ENCODE results near the gene MGMT.

GRCh38 chr10:129773359-129773990 lies 306.4 kb downstream of the MGMT start:
- TF ChIP-seq CTCF (conservative IDR thresholded peaks at IDR 0.05) (no peak), EZH2 (IDR thresholded peaks at IDR 0.05; ENCODE audit: low read depth) (no peak)

All from PC-9 (cell line).